Activated T-cell treated with anti-CD3 and anti-CD28 coated beads, Interleukin-2, amount 50 U/mL, for 72 hours (primary cell): ENCODE measurements around the gene PDE10A. TPM values are rescaled to one million over a fixed set of nuclear protein-coding genes. Genes with fewer than 3 reads are reported as not detected.
A peak's percentile ranks its signal among the peaks of the same experiment; 100 is the strongest.
"Not testable (repeated sequence)": the region's sequence is repeated elsewhere in the genome, so short reads cannot be mapped to it uniquely, and the experiment has no call there.

Experiments
- ATAC-seq, 2 donors: fragments of 150-1000 bp; cut with Tn5 transposase; replicated peaks in 1 of 2; 2 replicates each; pipeline ENCODE4 v1.10.0; 2021; ENCODE audit warnings: moderate library complexity in 2 of 2, mild to moderate bottlenecking in 1 of 2
- DNase-seq, 2 donors: peaks; one replicate each; pipeline ENCODE4 v3.0.0; 2021 to 2022; ENCODE audit warnings: mixed read lengths in 1 of 2
- H3K27ac Mint-ChIP-seq: one replicate; pipeline ENCODE4 v1.8.0; 2022; ENCODE audit warnings: mild to moderate bottlenecking, moderate library complexity, mixed read lengths
- H3K27me3 Mint-ChIP-seq: one replicate; pipeline ENCODE4 v1.8.0; 2022; ENCODE audit warnings: low read depth, mixed read lengths
- H3K36me3 Mint-ChIP-seq, 2 donors: one replicate each; pipeline ENCODE4 v1.8.0; 2022; ENCODE audit warnings: mixed read lengths in 2 of 2, mild to moderate bottlenecking in 1 of 2; ENCODE audit not compliant: insufficient read depth in 2 of 2
- H3K4me1 Mint-ChIP-seq: one replicate; pipeline ENCODE4 v1.8.0; 2022; ENCODE audit warnings: low read depth, mixed read lengths
- H3K4me3 Mint-ChIP-seq, 2 donors: one replicate each; pipeline ENCODE4 v1.8.0; 2022; ENCODE audit warnings: mild to moderate bottlenecking in 2 of 2, mixed read lengths in 2 of 2, moderate library complexity in 2 of 2
- H3K9me3 Mint-ChIP-seq, 2 donors: one replicate each; pipeline ENCODE4 v1.8.0; 2022; ENCODE audit warnings: mixed read lengths in 2 of 2
- total RNA-seq, 2 donors: library from RNA; stranded (reverse); gene quantifications; one replicate each; pipeline ENCODE4 v1.2.3, GENCODE V29; 2022

Gene PDE10A
- total RNA-seq, 2 donors from 2014 or later, result not detected

- Mint-ChIP-seq H3K27me3 (no peaks in the 10 kb centered on the region), H3K36me3 (no peaks in the 10 kb centered on the region), H3K9me3 (no peaks in the 10 kb centered on the region), H3K4me1 (no peaks in the 10 kb centered on the region), H3K27ac (no peak overlapping the region), H3K4me3 (no peak overlapping the region)
- ATAC-seq (no peak), DNase-seq (no peak)
These were observed 83.9 kb downstream of the PDE10A start for GRCh38 chr6:165579151-165579550.

GRCh38 chr6:165577556-165577955, 85.5 kb downstream of the PDE10A start:
- Mint-ChIP-seq H3K27ac (no peak overlapping the region), H3K9me3 (no peaks in the 10 kb centered on the region), H3K4me1 (no peaks in the 10 kb centered on the region), H3K27me3 (no peaks in the 10 kb centered on the region), H3K36me3 (no peaks in the 10 kb centered on the region), H3K4me3 (no peak overlapping the region)
- ATAC-seq (no peak), DNase-seq (no peak)

- Mint-ChIP-seq H3K4me3 (no peak overlapping the region), H3K4me1 (no peaks in the 10 kb centered on the region), H3K27me3 (no peaks in the 10 kb centered on the region), H3K36me3 (no peaks in the 10 kb centered on the region), H3K27ac (no peak overlapping the region), H3K9me3 (no peaks in the 10 kb centered on the region)
- DNase-seq (no peak), ATAC-seq (no peak)
These were observed 87.9 kb downstream of the PDE10A start for GRCh38 chr6:165575158-165575549.

GRCh38 chr6:165574220-165575157, 88.6 kb downstream of the PDE10A start:
- Mint-ChIP-seq H3K4me1 (no peaks in the 10 kb centered on the region), H3K27me3 (no peaks in the 10 kb centered on the region), H3K27ac (no peak overlapping the region), H3K9me3 (no peaks in the 10 kb centered on the region), H3K36me3 (no peaks in the 10 kb centered on the region), H3K4me3 (no peak overlapping the region)
- no peak for DNase-seq
- ATAC-seq, result peak in 1 of 2 donors; percentile 39

GRCh38 chr6:165573671-165574070, 89.4 kb downstream of the PDE10A start:
- Mint-ChIP-seq H3K27ac (no peak overlapping the region), H3K4me1 (no peaks in the 10 kb centered on the region), H3K4me3 (no peak overlapping the region), H3K27me3 (no peaks in the 10 kb centered on the region), H3K36me3 (no peaks in the 10 kb centered on the region), H3K9me3 (no peaks in the 10 kb centered on the region)
- DNase-seq (no peak), ATAC-seq (no peak)

- no peak for ATAC-seq
- Mint-ChIP-seq H3K27me3 (no peaks in the 10 kb centered on the region), H3K36me3 (no peaks in the 10 kb centered on the region), H3K4me3 (no peak overlapping the region), H3K9me3 (peaks cover 0 to 2% of the 10 kb centered on the region in 2 donors), H3K4me1 (no peaks in the 10 kb centered on the region), H3K27ac (no peak overlapping the region)
- no peak for DNase-seq
These were observed 91.3 kb downstream of the PDE10A start for GRCh38 chr6:165571721-165572132.

- H3K27ac Mint-ChIP-seq, result no peak overlapping the region
- H3K27me3 Mint-ChIP-seq, result no peaks in the 10 kb centered on the region
- H3K9me3 Mint-ChIP-seq, result peaks cover 0 to 2% of the 10 kb centered on the region in 2 donors
- no peak overlapping the region for H3K4me3 Mint-ChIP-seq
- no peaks in the 10 kb centered on the region for H3K4me1 Mint-ChIP-seq
- ATAC-seq (no peak), DNase-seq (no peak)
- no peaks in the 10 kb centered on the region for H3K36me3 Mint-ChIP-seq
These were observed 91.9 kb downstream of the PDE10A start for GRCh38 chr6:165571068-165571682.

- no peaks in the 10 kb centered on the region for H3K4me1 Mint-ChIP-seq
- H3K27ac Mint-ChIP-seq, result no peak overlapping the region
- no peak overlapping the region for H3K4me3 Mint-ChIP-seq
- DNase-seq, result no peak
- H3K27me3 Mint-ChIP-seq, result no peaks in the 10 kb centered on the region
- ATAC-seq, result no peak
- H3K9me3 Mint-ChIP-seq, result peaks cover 0 to 2% of the 10 kb centered on the region in 2 donors
- H3K36me3 Mint-ChIP-seq, result no peaks in the 10 kb centered on the region
These were observed 94.7 kb downstream of the PDE10A start for GRCh38 chr6:165568326-165568725.

- Mint-ChIP-seq H3K36me3 (no peaks in the 10 kb centered on the region), H3K27me3 (no peaks in the 10 kb centered on the region), H3K4me3 (no peak overlapping the region), H3K27ac (no peak overlapping the region), H3K4me1 (no peaks in the 10 kb centered on the region), H3K9me3 (peaks cover 0 to 2% of the 10 kb centered on the region in 2 donors)
- ATAC-seq, result no peak
- no peak for DNase-seq
These were observed 96.8 kb downstream of the PDE10A start for GRCh38 chr6:165566088-165566828.

GRCh38 chr6:165562421-165563090, 100.5 kb downstream of the PDE10A start:
- no peak for ATAC-seq
- no peaks in the 10 kb centered on the region for H3K4me1 Mint-ChIP-seq

GRCh38 chr6:165559632-165560031, 103.4 kb downstream of the PDE10A start:
- H3K27me3 Mint-ChIP-seq, result no peaks in the 10 kb centered on the region
- H3K4me3 Mint-ChIP-seq, result no peak overlapping the region
- peaks cover 2 to 5% of the 10 kb centered on the region in 2 donors for H3K9me3 Mint-ChIP-seq
- no peaks in the 10 kb centered on the region for H3K4me1 Mint-ChIP-seq
- no peak for ATAC-seq
- H3K36me3 Mint-ChIP-seq, result peaks cover 0 to 1% of the 10 kb centered on the region in 2 donors
- no peak overlapping the region for H3K27ac Mint-ChIP-seq
- DNase-seq, result no peak

More at GRCh38 chr6:165562421-165563090, 100.5 kb downstream of the PDE10A start:
- Mint-ChIP-seq H3K27ac (no peak overlapping the region), H3K27me3 (no peaks in the 10 kb centered on the region), H3K9me3 (peaks cover 2 to 5% of the 10 kb centered on the region in 2 donors), H3K4me3 (no peak overlapping the region), H3K36me3 (peaks cover 0 to 1% of the 10 kb centered on the region in 2 donors)
- DNase-seq, result no peak

GRCh38 chr6:165558097-165558496, 104.9 kb downstream of the PDE10A start:
- ATAC-seq, H3K27me3 Mint-ChIP-seq, DNase-seq, H3K4me1 Mint-ChIP-seq, H3K9me3 Mint-ChIP-seq, H3K36me3 Mint-ChIP-seq, H3K27ac Mint-ChIP-seq, H3K4me3 Mint-ChIP-seq: not testable (repeated sequence)
